Endothelial cell of umbilical vein (primary cell): ENCODE measurements around the gene CETP.

Source experiments
- EZH2 ChIP-seq: IDR thresholded peaks from 2 replicates; pipeline ENCODE4 v1.6.1; 2012; ENCODE audit warnings: borderline replicate concordance, low read depth, mild to moderate bottlenecking, moderate library complexity, low read length, inconsistent platforms; ENCODE audit not compliant: severe bottlenecking
- POLR2A ChIP-seq: IDR thresholded peaks from 2 replicates; pipeline ENCODE4 v1.6.1; 2012; ENCODE audit warnings: low read depth, mild to moderate bottlenecking, control low read depth, low read length
- TF ChIP-seq, protein P1 (sequence below): IDR thresholded peaks from 2 replicates; pipeline ENCODE4 v1.6.1; 2011; ENCODE audit not compliant: insufficient read depth, insufficient read length
- TF ChIP-seq, protein P2 (sequence below), 2 donors: IDR thresholded peaks; 1 replicate in 1 of 2; 2 replicates in 1 of 2; pipeline ENCODE4 v1.5.1; 2011; ENCODE audit warnings: low read length in 2 of 2, mild to moderate bottlenecking in 2 of 2, moderate library complexity in 2 of 2, control low read depth in 1 of 2, inconsistent platforms in 1 of 2, low read depth in 1 of 2; ENCODE audit not compliant: insufficient read depth in 1 of 2; ENCODE audit errors: extremely low read depth in 1 of 2

DNA sequence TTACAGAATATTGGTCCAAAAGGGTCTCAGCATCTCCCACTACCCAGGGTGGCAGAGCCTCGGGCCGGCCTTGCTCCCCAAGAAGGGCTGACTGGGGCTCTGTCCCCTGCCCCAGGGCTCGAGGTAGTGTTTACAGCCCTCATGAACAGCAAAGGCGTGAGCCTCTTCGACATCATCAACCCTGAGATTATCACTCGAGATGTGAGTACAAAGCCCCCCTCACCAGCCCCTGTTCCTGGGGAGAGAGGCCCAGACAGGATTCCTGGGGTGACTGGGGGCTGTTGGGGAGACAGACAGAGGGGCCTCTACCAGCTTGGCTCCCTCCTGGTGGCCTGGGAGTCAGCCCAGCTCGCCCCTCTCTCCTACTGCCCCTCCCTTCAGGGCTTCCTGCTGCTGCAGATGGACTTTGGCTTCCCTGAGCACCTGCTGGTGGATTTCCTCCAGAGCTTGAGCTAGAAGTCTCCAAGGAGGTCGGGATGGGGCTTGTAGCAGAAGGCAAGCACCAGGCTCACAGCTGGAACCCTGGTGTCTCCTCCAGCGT lies 21.5 kb downstream of the CETP start:
- TF ChIP-seq, protein P1, sequence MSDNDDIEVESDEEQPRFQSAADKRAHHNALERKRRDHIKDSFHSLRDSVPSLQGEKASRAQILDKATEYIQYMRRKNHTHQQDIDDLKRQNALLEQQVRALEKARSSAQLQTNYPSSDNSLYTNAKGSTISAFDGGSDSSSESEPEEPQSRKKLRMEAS = no peak
- TF ChIP-seq POLR2A (no peak), EZH2 (no peak)
- TF ChIP-seq, protein P2, sequence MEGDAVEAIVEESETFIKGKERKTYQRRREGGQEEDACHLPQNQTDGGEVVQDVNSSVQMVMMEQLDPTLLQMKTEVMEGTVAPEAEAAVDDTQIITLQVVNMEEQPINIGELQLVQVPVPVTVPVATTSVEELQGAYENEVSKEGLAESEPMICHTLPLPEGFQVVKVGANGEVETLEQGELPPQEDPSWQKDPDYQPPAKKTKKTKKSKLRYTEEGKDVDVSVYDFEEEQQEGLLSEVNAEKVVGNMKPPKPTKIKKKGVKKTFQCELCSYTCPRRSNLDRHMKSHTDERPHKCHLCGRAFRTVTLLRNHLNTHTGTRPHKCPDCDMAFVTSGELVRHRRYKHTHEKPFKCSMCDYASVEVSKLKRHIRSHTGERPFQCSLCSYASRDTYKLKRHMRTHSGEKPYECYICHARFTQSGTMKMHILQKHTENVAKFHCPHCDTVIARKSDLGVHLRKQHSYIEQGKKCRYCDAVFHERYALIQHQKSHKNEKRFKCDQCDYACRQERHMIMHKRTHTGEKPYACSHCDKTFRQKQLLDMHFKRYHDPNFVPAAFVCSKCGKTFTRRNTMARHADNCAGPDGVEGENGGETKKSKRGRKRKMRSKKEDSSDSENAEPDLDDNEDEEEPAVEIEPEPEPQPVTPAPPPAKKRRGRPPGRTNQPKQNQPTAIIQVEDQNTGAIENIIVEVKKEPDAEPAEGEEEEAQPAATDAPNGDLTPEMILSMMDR (IDR thresholded peaks at IDR 0.05; ENCODE audit: extremely low read depth in 1 of 2, insufficient read depth in 1 of 2, low read depth in 1 of 2, low read length in 2 of 2) = no peak
